IMR-90 (cell line): ENCODE data around the gene CCDC27. TPM values are rescaled to one million over a fixed set of nuclear protein-coding genes. Genes with fewer than 3 reads are reported as not detected.

Experiments used
- ATAC-seq: fragments of 200-7000 bp; cut with Tn5 transposase; 2 replicates; pipeline ENCODE4 v1.9.1; 2020; ENCODE audit warnings: low read depth, mild to moderate bottlenecking, moderate library complexity
- BruUV-seq: library from RNA; stranded (reverse); fragments of 400-500 nt; replicated peaks from 2 replicates; lab custom pipeline; 2021; lab: Mats Ljungman, UMichigan
- CTCF ChIA-PET: fragments of 300-600 bp; formaldehyde crosslinking; extraction: SDS; loops from one replicate; lab custom pipeline; 2021; ENCODE audit warnings: antibody characterized with exemption; lab: Yijun Ruan, JAX
- POLR2A ChIA-PET: fragments of 300-600 bp; sonication (Branson Sonifier 250); formaldehyde crosslinking; loops from one replicate; lab custom pipeline; 2022; ENCODE audit warnings: antibody characterized with exemption; ENCODE audit not compliant: unreplicated experiment; lab: Charles Lee
- DNase-seq: peaks from one replicate; pipeline ENCODE4 v3.0.0; 2013
- H2AFZ ChIP-seq: replicated peaks from 2 replicates; pipeline ENCODE3; 2013; ENCODE audit warnings: low read length, mild to moderate bottlenecking; ENCODE audit not compliant: poor library complexity
- H2AK5ac ChIP-seq: 2 replicates; pipeline ENCODE4 v1.6.1; 2013; ENCODE audit warnings: low read depth, low read length, inconsistent platforms
- H2AK9ac ChIP-seq: replicated peaks from 2 replicates; pipeline ENCODE3; 2013; ENCODE audit warnings: mild to moderate bottlenecking, low read depth, low read length, moderate library complexity; ENCODE audit not compliant: poor library complexity
- H2BK120ac ChIP-seq: 2 replicates; pipeline ENCODE4 v1.6.1; 2013; ENCODE audit warnings: low read depth, low read length, inconsistent platforms
- H2BK15ac ChIP-seq: 3 replicates; pipeline ENCODE4 v1.6.1; 2013; ENCODE audit warnings: low read depth, low read length, inconsistent platforms
- H2BK20ac ChIP-seq: 2 replicates; pipeline ENCODE4 v1.6.1; 2013; ENCODE audit warnings: low read depth, mild to moderate bottlenecking, inconsistent platforms, low read length, moderate library complexity
- H2BK5ac ChIP-seq: 2 replicates; pipeline ENCODE4 v1.6.1; 2013; ENCODE audit warnings: mild to moderate bottlenecking, low read depth, low read length, inconsistent platforms; ENCODE audit not compliant: poor library complexity, severe bottlenecking
- H3K14ac ChIP-seq: replicated peaks from 2 replicates; pipeline ENCODE4 v1.6.1; 2013; ENCODE audit warnings: low read depth, low read length, inconsistent platforms
- H3K18ac ChIP-seq: 2 replicates; pipeline ENCODE4 v1.6.1; 2013; ENCODE audit warnings: low read depth, low read length, control low read depth
- H3K23ac ChIP-seq: 2 replicates; pipeline ENCODE4 v1.6.1; 2013; ENCODE audit warnings: low read depth, low read length, inconsistent platforms
- H3K27ac ChIP-seq: 2 replicates; pipeline ENCODE4 v1.5.1; 2013; ENCODE audit warnings: mild to moderate bottlenecking, control low read depth, low read length; ENCODE audit not compliant: insufficient read depth
- H3K27me3 ChIP-seq: 2 replicates; pipeline ENCODE4 v1.6.1; 2013; ENCODE audit warnings: low read length; ENCODE audit not compliant: control insufficient read depth, insufficient read depth
- H3K36me3 ChIP-seq: 2 replicates; pipeline ENCODE4 v1.6.1; 2013; ENCODE audit warnings: low read length, mixed read lengths; ENCODE audit not compliant: control insufficient read depth, insufficient read depth
- H3K4ac ChIP-seq: 2 replicates; pipeline ENCODE4 v1.6.1; 2013; ENCODE audit warnings: low read depth, low read length, inconsistent platforms
- H3K4me1 ChIP-seq: 2 replicates; pipeline ENCODE4 v1.6.1; 2013; ENCODE audit warnings: low read length, mixed read lengths; ENCODE audit not compliant: control insufficient read depth, insufficient read depth
- H3K4me2 ChIP-seq: 2 replicates; pipeline ENCODE4 v1.6.1; 2013; ENCODE audit warnings: low read depth, mild to moderate bottlenecking, control low read depth, low read length, moderate library complexity
- H3K4me3 ChIP-seq: 2 replicates; pipeline ENCODE4 v1.5.1; 2013; ENCODE audit warnings: low read depth, mild to moderate bottlenecking, control low read depth, low read length, moderate library complexity; ENCODE audit not compliant: insufficient read depth
- H3K56ac ChIP-seq: 2 replicates; pipeline ENCODE4 v1.6.1; 2013; ENCODE audit warnings: low read length, inconsistent platforms; ENCODE audit not compliant: insufficient read depth; ENCODE audit errors: extremely low read depth
- H3K79me1 ChIP-seq, 2 experiments: 2 replicates each; pipeline ENCODE4 v1.6.1; 2013; ENCODE audit warnings: low read length in 2 of 2, inconsistent platforms in 1 of 2, low read depth in 1 of 2
- H3K9ac ChIP-seq: 2 replicates; pipeline ENCODE4 v1.6.1; 2013; ENCODE audit warnings: low read depth, low read length, control low read depth
- H3K9me1 ChIP-seq: 2 replicates; pipeline ENCODE4 v1.6.1; 2013; ENCODE audit warnings: low read length, inconsistent platforms; ENCODE audit not compliant: insufficient read depth
- H3K9me3 ChIP-seq: 2 replicates; pipeline ENCODE4 v1.6.1; 2013; ENCODE audit warnings: low read length; ENCODE audit not compliant: control insufficient read depth, insufficient read depth
- H4K20me1 ChIP-seq: 2 replicates; pipeline ENCODE4 v1.6.1; 2013; ENCODE audit warnings: low read length, inconsistent platforms; ENCODE audit not compliant: insufficient read depth
- H4K5ac ChIP-seq: 2 replicates; pipeline ENCODE4 v1.6.1; 2013; ENCODE audit warnings: mild to moderate bottlenecking, low read depth, low read length, control low read depth
- H4K8ac ChIP-seq, 2 experiments: 2 replicates each; pipeline ENCODE4 v1.6.1; 2013; ENCODE audit warnings: low read depth in 2 of 2, low read length in 2 of 2, control low read depth in 1 of 2, inconsistent platforms in 1 of 2
- H4K91ac ChIP-seq: 2 replicates; pipeline ENCODE4 v1.6.1; 2013; ENCODE audit warnings: low read depth, low read length, inconsistent platforms; ENCODE audit not compliant: insufficient read depth
- BHLHE40 ChIP-seq: fragments of 150-350 bp; IDR thresholded peaks from 2 replicates; pipeline ENCODE4 v1.6.1; 2016; ENCODE audit warnings: mild to moderate bottlenecking, low read depth, low read length
- CEBPB ChIP-seq: IDR thresholded peaks from 2 replicates; pipeline ENCODE4 v1.6.1; 2012; ENCODE audit warnings: low read depth, low read length, improper control_type of control experiment
- CHD1 ChIP-seq: IDR thresholded peaks from 2 replicates; pipeline ENCODE4 v1.6.1; 2012; ENCODE audit warnings: low read depth, low read length, improper control_type of control experiment
- MAFK ChIP-seq: IDR thresholded peaks from 2 replicates; pipeline ENCODE4 v1.6.1; 2012; ENCODE audit warnings: low read depth, low read length, improper control_type of control experiment
- MAZ ChIP-seq: IDR thresholded peaks from 2 replicates; pipeline ENCODE4 v1.6.1; 2012; ENCODE audit warnings: low read depth, mild to moderate bottlenecking, low read length, improper control_type of control experiment, moderate library complexity, borderline replicate concordance
- NFE2L2 ChIP-seq: fragments of 150-350 bp; IDR thresholded peaks from 2 replicates; pipeline ENCODE4 v1.6.1; 2016; ENCODE audit warnings: low read depth, mild to moderate bottlenecking, low read length
- POLR2A ChIP-seq: IDR thresholded peaks from 2 replicates; pipeline ENCODE4 v1.6.1; 2012; ENCODE audit warnings: mild to moderate bottlenecking, low read depth, low read length
- RAD21 ChIP-seq: IDR thresholded peaks from 2 replicates; pipeline ENCODE4 v1.6.1; 2012; ENCODE audit warnings: low read length, improper control_type of control experiment
- RFX5 ChIP-seq: IDR thresholded peaks from 2 replicates; pipeline ENCODE4 v1.8.0; 2012; ENCODE audit warnings: low read depth, mild to moderate bottlenecking, low read length, moderate library complexity
- SMC3 ChIP-seq: fragments of 150-350 bp; IDR thresholded peaks from 2 replicates; pipeline ENCODE4 v1.6.1; 2016; ENCODE audit warnings: low read depth, mild to moderate bottlenecking, antibody characterized with exemption, low read length, moderate library complexity
- WGBS, 2 experiments: methylation state at CpG; one replicate each; pipeline versions ENCODE4 v1.1.5 to v1.1.7; 2013; ENCODE audit warnings: missing lambda C conversion rate in 2 of 2; ENCODE audit not compliant: insufficient read length in 1 of 2; ENCODE audit errors: extremely low coverage in 2 of 2; 5-methylcytosine and 5-hydroxymethylcytosine counted together
- dilution Hi-C: fragments of 300-500 bp; cut with HindIII; formaldehyde crosslinking; loops from one replicate; pipeline ENCODE4 v1.14.3; 2018; ENCODE audit warnings: low sequenced_read_pairs; ENCODE audit not compliant: unreplicated experiment
- in situ Hi-C: fragments of 300-500 bp; cut with MboI; formaldehyde crosslinking; loops from 3 replicates; pipeline ENCODE4 v1.14.3; 2019; ENCODE audit warnings: low sequenced_read_pairs, inconsistent platforms, mixed read lengths
- intact Hi-C: fragments of 100-400 bp; cut with micrococcal nuclease; formaldehyde crosslinking; loops from 2 replicates; pipeline ENCODE4 v1.10.0; 2022
- polyA plus RNA-seq, 3 experiments: library from polyadenylated mRNA; depleted of rRNA; stranded (reverse); fragments of >200 nt; gene quantifications; 2 replicates each; pipeline ENCODE4 v1.2.3, GENCODE V29; 2012; ENCODE audit warnings: low replicate concordance in 1 of 3
- total RNA-seq: library from RNA; depleted of rRNA; stranded (reverse); fragments of >200 nt; gene quantifications from 2 replicates; pipeline ENCODE4 v1.2.3, GENCODE V29; 2012
- TF ChIP-seq, protein P1 (sequence below): fragments of 150-350 bp; IDR thresholded peaks from 2 replicates; pipeline ENCODE4 v1.6.1; 2016; ENCODE audit warnings: low read depth, mild to moderate bottlenecking, low read length, moderate library complexity, borderline replicate concordance
- TF ChIP-seq, protein P2 (sequence below): fragments of 150-350 bp; IDR thresholded peaks from 2 replicates; pipeline ENCODE4 v1.6.1; 2017; ENCODE audit warnings: mild to moderate bottlenecking, antibody characterized with exemption, low read length, low read depth
- TF ChIP-seq, protein P3 (sequence below): conservative IDR thresholded peaks from 2 replicates; pipeline ENCODE4 v1.5.1; 2012; ENCODE audit warnings: mild to moderate bottlenecking, low read depth, low read length, improper control_type of control experiment

Gene CCDC27
- total and polyA plus RNA-seq, 2 of the 4 experiments (the other 2 are of a cell fraction), result not detected

DNA sequence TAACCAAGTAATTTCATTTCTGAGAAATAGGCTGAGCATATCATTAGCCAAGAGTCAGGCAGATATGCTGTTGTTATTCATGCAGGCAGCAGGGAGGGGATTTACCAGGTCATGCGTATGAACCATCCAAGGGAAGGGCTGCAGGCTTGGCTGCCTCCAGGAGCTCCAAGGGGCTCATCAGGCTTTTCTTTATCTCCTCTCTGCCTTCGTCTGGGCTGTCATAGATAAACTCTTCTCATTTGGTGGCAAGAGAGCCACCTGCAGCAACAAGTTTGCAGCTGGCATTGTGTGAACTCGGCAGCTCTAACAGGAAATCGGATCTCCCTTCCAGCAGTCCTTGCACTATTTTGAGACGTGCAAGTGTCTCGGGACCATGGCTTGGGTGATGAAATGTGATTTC is 7.5 kb downstream of the CCDC27 start:
- BruUV-seq, result no TSS peak

More for the DNA sequence above, 7.5 kb downstream of the CCDC27 start:
- POLR2A ChIA-PET, result no interaction called here
- in situ Hi-C loops (no loop called here), intact Hi-C loops (no loop called here), dilution Hi-C loops (no loop called here)
- no peak overlapping the region for H2BK5ac ChIP-seq
- H3K27me3 ChIP-seq, result peaks cover 34% of the 10 kb centered on the region
- H2BK15ac ChIP-seq, result no peak overlapping the region
- H3K4me1 ChIP-seq, result no peaks in the 10 kb centered on the region
- H3K4me3 ChIP-seq, result no peak overlapping the region
- H3K9ac ChIP-seq, result no peak overlapping the region
- H2BK120ac ChIP-seq, result no peak overlapping the region
- no peak overlapping the region for H2AFZ ChIP-seq
- ATAC-seq, result no peak
- no peak overlapping the region for H3K23ac ChIP-seq
- no peak overlapping the region for H3K18ac ChIP-seq
- no peak overlapping the region for H3K4ac ChIP-seq
- no peak for DNase-seq
- H3K4me2 ChIP-seq, result no peak overlapping the region
- no peaks in the 10 kb centered on the region for H3K36me3 ChIP-seq
- no peaks in the 10 kb centered on the region for H3K79me1 ChIP-seq
- no peak overlapping the region for H2BK20ac ChIP-seq
- H2AK9ac ChIP-seq, result no peak overlapping the region
- CTCF ChIA-PET, result no interaction called here
- H3K27ac ChIP-seq, result no peak overlapping the region
- no peak overlapping the region for H2AK5ac ChIP-seq
- H3K9me3 ChIP-seq, result peaks cover 2% of the 10 kb centered on the region
- H4K20me1 ChIP-seq, result no peaks in the 10 kb centered on the region
- H4K91ac ChIP-seq, result no peak overlapping the region
- no peak overlapping the region for H3K14ac ChIP-seq
- H3K9me1 ChIP-seq, result no peaks in the 10 kb centered on the region
- WGBS, 2 experiments, result 33% methylated on average over 1 of the region's 6 CpGs; no CpG with 5 or more reads in 1 of the 2 experiments
- no peak for TF ChIP-seq MAFK
- TF ChIP-seq NFE2L2, result no peak
- TF ChIP-seq CHD1, result no peak
- TF ChIP-seq, protein P1, sequence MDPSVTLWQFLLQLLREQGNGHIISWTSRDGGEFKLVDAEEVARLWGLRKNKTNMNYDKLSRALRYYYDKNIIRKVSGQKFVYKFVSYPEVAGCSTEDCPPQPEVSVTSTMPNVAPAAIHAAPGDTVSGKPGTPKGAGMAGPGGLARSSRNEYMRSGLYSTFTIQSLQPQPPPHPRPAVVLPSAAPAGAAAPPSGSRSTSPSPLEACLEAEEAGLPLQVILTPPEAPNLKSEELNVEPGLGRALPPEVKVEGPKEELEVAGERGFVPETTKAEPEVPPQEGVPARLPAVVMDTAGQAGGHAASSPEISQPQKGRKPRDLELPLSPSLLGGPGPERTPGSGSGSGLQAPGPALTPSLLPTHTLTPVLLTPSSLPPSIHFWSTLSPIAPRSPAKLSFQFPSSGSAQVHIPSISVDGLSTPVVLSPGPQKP, result no peak
- no peak for TF ChIP-seq RFX5
- no peak for TF ChIP-seq RAD21
- TF ChIP-seq, protein P2, sequence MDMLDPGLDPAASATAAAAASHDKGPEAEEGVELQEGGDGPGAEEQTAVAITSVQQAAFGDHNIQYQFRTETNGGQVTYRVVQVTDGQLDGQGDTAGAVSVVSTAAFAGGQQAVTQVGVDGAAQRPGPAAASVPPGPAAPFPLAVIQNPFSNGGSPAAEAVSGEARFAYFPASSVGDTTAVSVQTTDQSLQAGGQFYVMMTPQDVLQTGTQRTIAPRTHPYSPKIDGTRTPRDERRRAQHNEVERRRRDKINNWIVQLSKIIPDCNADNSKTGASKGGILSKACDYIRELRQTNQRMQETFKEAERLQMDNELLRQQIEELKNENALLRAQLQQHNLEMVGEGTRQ, result no peak
- TF ChIP-seq MAZ, result no peak
- TF ChIP-seq SMC3, result no peak
- TF ChIP-seq POLR2A, result no peak
- TF ChIP-seq, protein P3, sequence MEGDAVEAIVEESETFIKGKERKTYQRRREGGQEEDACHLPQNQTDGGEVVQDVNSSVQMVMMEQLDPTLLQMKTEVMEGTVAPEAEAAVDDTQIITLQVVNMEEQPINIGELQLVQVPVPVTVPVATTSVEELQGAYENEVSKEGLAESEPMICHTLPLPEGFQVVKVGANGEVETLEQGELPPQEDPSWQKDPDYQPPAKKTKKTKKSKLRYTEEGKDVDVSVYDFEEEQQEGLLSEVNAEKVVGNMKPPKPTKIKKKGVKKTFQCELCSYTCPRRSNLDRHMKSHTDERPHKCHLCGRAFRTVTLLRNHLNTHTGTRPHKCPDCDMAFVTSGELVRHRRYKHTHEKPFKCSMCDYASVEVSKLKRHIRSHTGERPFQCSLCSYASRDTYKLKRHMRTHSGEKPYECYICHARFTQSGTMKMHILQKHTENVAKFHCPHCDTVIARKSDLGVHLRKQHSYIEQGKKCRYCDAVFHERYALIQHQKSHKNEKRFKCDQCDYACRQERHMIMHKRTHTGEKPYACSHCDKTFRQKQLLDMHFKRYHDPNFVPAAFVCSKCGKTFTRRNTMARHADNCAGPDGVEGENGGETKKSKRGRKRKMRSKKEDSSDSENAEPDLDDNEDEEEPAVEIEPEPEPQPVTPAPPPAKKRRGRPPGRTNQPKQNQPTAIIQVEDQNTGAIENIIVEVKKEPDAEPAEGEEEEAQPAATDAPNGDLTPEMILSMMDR, result no peak
- TF ChIP-seq CEBPB, result no peak
- no peak for TF ChIP-seq BHLHE40
- H3K56ac ChIP-seq, result no peak overlapping the region
- H4K5ac ChIP-seq, result no peak overlapping the region
- H4K8ac ChIP-seq, result no peak overlapping the region
